VCaP (cell line): ENCODE measurements around the gene SLC37A3.

Experiments
- H3K27ac ChIP-seq: fragments of 450-650 bp; 2 replicates; pipeline ENCODE4 v1.5.1; 2017
- CTCF ChIP-seq: fragments of 450-650 bp; conservative IDR thresholded peaks from 2 replicates; pipeline ENCODE4 v1.5.1; 2017; ENCODE audit warnings: mild to moderate bottlenecking, moderate library complexity

Gene SLC37A3

GRCh38 chr7:140375892-140376730 lies 22.2 kb downstream of the SLC37A3 start:
- TF ChIP-seq CTCF = no peak
- no peak overlapping the region for H3K27ac ChIP-seq

GRCh38 chr7:140375323-140375722 lies 23.0 kb downstream of the SLC37A3 start:
- no peak for TF ChIP-seq CTCF

GRCh38 chr7:140369294-140369693 lies 29.0 kb downstream of the SLC37A3 start:
- no peak overlapping the region for H3K27ac ChIP-seq
- TF ChIP-seq CTCF = no peak

More at GRCh38 chr7:140375323-140375722, 23.0 kb downstream of the SLC37A3 start:
- no peak overlapping the region for H3K27ac ChIP-seq

DNA sequence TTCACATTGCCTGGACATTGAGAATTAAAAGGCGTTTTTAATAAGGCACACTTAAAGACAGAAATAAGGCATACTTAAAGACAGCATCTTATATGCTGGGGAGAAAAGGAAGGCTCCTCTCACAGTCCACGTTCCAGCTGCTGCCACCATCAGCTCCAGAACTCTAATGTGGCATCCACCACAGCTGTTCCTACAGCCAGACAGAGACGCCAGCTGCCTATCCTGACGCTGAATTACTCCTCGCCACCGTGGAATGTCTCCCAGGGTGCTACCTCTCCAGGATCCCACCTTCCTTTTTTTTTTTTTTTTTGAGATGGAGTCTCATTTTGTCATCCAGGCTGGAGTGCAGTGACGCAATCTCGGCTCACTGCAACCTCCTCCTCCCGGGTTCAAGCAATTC lies 30.8 kb downstream of the SLC37A3 start:
- no peak overlapping the region for H3K27ac ChIP-seq
- TF ChIP-seq CTCF = no peak

DNA sequence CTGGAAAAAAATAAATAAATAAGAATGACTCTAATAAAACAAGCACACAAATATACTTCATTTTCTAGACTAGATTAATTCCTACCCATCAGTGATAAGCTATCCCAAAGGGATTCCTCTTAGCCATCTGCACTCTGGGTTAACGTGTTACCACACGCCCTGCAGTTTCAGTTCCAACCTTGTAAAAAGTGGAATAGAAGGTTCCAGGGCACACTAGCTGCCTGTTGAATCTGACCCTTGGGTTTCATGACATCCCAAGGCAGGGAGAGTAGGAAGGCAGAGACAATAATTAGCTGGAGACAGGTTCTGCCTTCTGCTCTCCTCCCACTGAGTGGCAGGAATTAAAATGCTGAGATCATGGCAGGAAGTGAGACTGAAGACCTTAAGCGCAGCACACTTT lies 33.5 kb downstream of the SLC37A3 start:
- TF ChIP-seq CTCF = no peak
- H3K27ac ChIP-seq = no peak overlapping the region; the same call in 1 of the 2 replicates

- H3K27ac ChIP-seq = no peak overlapping the region
- no peak for TF ChIP-seq CTCF
These were observed 37.6 kb downstream of the SLC37A3 start for GRCh38 chr7:140360697-140361229.

GRCh38 chr7:140358412-140359051 lies 39.8 kb downstream of the SLC37A3 start:
- TF ChIP-seq CTCF = no peak
- no peak overlapping the region for H3K27ac ChIP-seq
